GOT3 (cell line): ENCODE data around the gene TERT.

Experiments used
- DNase-seq: peaks from one replicate; lab custom pipeline; 2025; ENCODE audit warnings: mixed read lengths; lab: John Stamatoyannopoulos, UW

Gene TERT

GRCh38 chr5:1318659-1319251 is 23.9 kb upstream of the TERT start:
- no peak for DNase-seq

GRCh38 chr5:1317921-1318565 is 23.2 kb upstream of the TERT start:
- DNase-seq = no peak

- DNase-seq = no peak
Observed at GRCh38 chr5:1316588-1317340, 21.9 kb upstream of the TERT start.

DNA sequence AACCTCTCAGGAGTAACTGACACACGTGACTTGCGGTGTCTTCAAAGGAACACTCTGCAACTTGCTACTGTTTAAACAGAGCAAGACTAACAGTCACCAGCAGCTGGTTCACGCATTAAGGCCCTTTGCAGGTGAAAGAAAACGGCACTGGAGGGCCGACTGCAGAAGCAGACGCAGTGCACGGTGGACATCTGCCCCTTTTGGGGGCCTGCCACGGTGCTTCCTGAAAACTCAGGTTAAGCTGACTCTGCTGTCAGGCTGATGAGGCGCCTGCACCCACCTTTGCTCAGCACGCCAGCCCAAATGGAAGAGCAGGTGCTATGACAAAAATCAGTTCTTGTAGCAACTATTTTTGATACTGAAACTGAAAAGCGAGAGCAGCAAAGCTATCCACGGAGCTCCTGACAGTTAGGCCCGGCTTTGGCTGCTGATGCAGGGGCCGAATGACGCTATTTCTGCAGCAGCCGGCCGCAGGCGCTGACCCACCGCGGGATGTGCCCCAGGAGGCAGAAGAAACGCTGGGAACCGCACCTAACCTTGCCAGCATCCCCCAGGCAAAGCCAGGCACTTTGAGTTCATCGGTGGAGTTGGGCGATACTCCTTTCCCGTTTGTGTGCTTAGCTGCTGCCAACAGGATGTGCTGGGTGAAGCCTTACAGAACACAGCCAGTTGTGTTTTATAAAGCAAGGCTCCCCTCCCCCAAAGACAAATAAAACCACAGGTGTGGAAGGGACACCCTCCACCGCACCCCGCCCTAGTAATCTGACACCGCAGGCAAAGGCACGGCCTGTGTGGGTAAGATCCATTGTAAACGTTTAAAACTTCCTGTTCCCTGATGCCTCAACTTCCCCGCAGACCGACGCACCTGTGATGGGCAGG is 21.1 kb upstream of the TERT start:
- DNase-seq = no peak

GRCh38 chr5:1315018-1315708 is 20.3 kb upstream of the TERT start:
- no peak for DNase-seq

DNA sequence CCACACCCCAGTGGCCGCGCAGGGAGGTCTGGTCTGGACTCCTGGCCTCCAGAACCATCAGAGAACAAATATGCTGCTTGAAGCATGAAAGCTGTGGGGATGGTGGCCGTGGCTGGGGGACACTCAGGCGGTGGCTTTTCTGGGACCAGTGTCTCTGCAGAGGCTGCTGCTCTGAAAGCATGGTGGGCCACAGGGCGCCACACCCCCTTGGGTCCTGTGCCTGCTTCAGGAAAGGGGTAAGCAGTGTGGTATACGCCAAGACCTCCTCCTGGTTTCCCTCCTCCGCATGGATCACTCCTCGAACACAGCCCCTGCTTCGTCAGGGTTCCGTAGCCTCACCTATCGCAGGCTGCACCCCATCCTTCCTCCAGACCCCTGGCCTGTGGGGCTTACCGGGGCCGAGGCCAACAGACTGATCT is 19.7 kb upstream of the TERT start:
- no peak for DNase-seq

- DNase-seq = no peak
Observed at GRCh38 chr5:1312993-1313833, 18.3 kb upstream of the TERT start.

DNA sequence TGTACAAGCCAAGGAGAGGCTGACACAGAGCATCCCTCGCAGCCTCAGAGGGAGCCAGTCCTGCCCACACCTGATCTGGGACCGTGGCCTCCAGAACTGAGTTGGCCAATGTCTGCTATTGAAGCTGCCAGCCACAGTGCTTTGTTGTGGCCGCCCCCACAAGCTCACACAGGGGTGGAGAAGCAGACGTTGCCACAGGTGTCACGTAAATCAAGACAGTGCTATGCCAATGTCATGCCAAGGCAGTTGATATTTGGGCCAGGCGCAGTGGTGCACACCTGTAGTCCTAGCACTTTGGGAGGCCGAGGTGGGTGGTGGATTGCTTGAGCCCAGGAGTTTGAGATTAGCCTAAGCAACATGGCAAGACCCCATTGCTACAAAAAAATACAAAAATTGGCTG is 17.3 kb upstream of the TERT start:
- no peak for DNase-seq

- DNase-seq = no peak
Observed at GRCh38 chr5:1311439-1312055, 16.7 kb upstream of the TERT start.

- no peak for DNase-seq
Observed at GRCh38 chr5:1310118-1310517, 15.2 kb upstream of the TERT start.

DNA sequence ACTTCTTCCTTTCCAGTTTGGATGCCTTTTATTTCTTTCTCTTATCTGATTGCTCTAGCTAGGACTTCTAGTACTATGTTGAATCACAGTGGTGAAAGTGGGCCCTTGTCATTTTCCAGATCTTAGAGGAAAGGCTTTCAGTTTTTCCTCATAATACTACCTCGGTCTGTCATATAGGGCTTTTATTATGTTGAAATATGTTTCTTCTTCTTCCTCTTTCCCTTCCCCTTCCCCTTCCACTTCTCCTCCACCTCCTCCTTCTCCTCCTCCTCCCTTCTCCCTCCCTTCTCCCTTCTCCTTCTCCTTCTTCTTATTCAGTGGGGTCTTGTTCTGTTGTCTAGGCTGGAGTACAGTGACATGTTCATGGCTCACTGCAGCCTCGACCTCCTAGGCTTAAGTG is 9.2 kb upstream of the TERT start:
- DNase-seq = no peak

DNA sequence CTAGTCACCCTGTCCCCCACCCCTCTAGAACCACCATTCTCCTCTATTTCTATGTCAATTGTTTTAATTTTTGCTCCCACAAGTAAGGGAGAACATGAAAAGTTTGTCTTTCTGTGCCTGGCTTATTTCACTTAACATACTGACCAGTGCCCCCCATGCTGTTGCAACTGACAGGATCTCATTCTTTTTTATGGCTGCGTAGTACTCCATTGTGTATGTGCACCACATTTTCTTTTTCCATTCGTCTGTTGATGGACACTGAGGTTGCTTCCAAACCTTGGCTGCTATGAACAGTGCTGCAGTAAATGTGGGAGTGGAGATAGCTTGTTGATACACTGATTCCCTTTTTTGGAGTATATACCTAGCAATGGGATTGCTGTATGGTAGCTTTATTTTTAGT is 7.4 kb upstream of the TERT start:
- DNase-seq = no peak

DNA sequence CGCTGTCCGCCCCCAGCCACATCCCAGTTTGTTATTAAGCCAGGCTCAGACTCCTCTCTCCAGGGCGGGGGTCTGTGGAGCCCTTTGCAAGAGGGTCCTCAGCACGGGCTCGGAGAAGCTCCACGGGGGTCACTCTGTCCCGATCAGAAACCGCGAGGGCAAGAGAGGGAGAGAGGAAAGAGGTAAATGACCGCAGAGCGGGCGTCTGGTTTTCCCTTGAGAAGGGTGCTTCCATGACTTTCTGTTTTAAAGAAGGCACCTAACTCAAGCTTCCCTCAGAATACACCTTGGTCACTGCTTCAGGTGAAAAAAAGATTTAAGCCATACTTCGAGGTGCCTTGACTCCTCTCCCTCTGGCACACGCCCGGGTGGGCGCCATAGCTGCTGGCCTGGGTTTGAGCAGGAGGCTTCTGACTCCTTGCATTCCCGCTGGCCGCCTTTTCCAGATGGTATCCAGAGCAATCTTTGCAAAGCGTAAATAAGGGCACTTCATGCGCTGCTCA is 5.8 kb upstream of the TERT start:
- no peak for DNase-seq

DNA sequence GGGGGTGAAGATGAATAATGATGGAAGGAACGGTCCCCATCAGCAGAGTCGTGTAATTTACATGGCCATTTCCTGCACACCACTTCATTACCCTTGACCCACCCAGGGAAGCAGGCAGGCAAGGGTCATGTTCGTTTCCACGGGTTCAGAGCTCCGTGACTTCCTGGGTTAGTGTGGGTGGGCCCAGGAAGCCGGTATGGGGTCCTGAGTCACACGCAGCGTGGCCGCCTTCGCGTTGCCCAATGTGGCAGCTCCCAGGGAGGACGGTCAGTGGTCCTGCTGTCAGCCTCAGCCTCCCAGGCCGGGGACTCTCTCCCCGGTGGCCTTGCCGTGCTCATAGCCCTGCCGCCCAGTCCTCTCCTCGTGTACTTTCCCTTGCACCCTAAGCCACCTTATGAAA is 5.1 kb upstream of the TERT start:
- no peak for DNase-seq

GRCh38 chr5:1299511-1299850 is 4.6 kb upstream of the TERT start:
- no peak for DNase-seq

DNA sequence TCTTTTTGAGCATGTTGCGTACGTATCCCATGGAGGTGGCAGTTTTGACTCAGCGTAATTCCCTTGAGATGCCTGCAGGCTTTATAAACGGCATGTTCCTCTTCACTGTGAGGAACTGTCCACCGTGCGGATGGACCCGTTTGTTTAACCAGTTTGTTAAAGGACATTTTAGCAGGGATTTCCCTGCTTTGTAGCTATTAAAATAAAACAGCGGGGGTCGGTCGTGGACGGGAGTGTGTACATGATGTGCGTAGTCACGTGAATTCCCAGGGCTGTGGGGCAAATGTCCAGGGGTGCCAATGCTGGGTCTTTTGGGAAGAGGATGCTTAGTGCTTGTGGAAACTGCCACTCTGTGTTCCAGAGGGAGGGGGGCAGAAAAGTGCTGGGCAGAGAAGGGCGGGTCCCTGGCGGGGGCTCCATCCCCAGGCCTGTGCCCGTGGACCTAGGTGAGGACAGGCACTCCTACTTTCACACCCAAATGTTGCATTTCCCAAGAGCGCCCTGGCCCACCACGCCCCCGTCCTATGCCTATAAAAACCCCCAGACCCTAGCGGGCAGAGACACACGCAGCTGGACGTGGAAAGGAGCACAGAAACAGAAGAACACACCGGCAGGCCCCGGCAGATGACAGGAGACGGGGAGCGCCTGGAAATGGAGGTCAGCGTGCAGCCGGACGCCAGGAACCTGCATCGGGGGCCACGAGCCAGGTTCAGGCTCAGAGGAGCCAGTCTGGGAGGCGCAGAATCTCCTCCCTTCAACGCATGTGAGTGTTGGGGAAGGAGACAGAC is 4.0 kb upstream of the TERT start:
- DNase-seq = no peak

DNA sequence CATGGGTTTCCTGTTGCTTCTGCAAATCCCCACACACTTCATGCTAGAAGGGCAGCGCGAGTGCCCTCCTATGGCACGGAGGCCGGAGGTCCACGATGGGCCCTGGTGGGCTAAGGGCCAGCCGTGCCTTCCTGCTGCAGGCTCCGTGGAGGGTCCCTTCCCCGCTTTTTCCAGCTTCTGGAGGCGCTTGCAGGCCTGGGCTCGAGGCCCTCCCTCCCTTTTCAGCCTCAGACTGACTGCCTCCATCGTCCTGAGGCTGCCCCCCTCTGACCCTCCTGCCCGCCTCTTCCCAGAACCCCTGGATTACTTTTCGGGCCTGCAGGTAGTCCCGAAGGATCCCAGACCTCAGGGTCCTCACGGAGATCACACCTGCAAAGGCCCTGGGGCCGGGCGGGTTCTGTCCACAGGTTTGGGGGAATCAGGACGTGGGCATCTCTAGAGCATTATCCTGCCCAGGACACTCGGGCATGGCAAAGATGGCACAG is 3.2 kb upstream of the TERT start:
- DNase-seq = no peak

- DNase-seq = no peak
Observed at GRCh38 chr5:1297243-1297642, 2.4 kb upstream of the TERT start.

DNA sequence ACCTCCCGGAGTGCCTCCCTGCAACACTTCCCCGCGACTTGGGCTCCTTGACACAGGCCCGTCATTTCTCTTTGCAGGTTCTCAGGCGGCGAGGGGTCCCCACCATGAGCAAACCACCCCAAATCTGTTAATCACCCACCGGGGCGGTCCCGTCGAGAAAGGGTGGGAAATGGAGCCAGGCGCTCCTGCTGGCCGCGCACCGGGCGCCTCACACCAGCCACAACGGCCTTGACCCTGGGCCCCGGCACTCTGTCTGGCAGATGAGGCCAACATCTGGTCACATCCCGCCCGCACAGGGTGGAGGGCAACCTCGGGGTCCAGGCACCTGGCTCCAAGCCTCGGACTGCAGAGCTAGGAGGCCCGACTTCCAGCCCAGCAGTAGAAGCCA is 776 bp upstream of the TERT start:
- no peak for DNase-seq
